ENCODE measurements around the gene KLHL29.

The KLHL29 gene

DNA sequence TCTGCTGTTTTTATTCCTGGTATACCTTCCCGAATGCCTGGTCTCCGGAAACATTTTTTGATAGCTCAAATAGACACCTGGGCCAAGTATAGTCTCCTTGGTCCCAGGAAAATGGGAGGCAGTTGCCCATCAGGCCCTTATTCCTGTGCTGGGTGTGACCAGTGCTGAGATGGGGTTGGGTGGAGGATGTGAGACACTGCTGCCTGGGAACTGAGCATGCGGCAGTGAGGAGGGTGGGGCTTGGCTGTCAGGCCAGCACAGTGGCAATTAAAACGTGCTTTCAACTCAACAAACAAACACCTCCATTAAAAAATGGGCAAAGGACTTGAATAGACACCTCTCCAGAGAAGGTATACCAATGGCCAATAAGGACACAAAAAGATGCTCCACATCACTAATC lies 12.5 kb downstream of the KLHL29 start:
- DNase-seq (ENCODE audit: low read depth), result no peak

DNA sequence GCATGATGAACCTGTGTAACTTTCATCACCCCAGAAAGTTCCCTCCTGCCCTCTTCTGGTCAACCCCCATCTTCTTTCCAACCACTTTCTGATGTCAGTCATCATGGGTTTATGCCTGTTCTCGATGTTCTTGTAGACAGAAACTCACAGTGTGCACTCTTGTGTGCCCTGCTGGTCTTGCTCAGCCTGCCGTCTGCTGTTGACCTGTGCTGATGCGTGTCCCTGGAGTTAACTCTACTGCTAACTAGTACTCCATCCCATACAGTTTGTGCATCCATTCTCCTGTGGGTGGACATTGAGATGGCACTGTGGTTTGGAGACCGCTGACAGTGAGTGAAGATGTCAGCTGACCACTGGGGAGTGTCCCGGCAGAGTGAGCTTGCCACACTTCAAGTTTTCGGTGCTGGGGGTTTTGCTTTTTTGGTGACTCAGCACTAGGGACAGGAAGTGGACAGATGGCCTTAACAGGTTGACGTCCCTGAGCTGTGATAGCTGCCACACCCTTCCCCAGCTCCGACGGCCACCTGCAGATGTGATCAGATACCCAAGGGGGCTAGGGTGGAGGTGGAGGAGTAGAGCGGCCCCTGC lies 14.8 kb downstream of the KLHL29 start:
- no peak for DNase-seq (ENCODE audit: low read depth)

DNA sequence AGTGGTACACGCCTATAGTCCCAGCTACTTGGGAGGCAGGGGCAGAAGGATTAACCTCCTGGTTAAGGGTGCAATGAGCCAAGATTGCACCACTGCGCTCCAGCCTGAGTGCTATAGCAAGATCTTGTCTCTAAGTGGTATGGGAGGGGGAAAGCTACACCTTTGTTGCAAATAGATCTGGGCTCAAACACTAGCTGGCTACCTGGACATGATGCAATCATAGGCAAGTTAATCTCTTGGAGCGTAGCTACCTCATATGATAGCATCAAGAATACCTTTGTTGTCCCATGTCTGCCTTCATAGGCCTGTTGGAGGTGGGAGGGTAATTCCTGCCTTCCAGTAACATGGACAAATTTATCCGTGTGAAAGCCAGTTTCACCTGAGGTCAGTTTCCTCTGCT lies 15.7 kb downstream of the KLHL29 start:
- no peak for DNase-seq (ENCODE audit: low read depth)

DNA sequence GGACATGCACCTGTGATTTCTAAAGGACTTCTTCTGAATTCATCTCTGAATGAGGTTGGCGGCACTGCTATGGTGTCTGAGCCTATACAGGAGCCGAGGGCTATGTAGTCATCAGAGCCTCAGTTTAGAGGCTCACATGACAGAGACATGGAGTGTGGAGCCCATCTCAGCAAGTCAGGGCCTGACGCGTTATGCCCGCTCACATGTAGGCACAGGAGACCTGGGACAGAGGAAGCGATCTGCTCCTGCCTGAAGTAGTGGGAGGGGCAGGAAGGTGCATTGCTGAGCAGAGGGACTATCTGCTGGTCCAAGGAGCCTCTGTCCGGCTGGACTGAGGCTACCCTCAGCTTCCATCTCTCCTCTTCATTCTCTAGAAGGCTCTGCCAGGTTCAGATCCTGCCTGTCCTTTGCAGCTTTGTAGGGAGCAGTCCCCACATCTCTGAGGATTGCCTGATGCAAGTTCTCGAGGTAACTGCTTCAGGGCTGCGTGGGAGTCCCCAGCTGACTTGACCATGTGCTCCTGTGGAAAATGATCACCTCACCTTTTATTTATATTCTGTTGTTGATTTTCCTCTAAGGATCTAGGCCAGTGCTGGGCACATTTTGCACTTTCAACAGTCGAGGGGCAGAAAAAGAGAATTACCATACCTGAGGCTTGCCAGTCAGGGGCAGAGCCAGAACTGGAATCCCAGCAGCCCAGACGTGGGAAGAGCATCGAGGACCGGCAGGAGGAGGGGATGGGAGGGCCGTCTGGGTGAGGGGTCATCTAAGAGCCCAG lies 16.6 kb downstream of the KLHL29 start:
- DNase-seq (ENCODE audit: low read depth), result no peak

DNA sequence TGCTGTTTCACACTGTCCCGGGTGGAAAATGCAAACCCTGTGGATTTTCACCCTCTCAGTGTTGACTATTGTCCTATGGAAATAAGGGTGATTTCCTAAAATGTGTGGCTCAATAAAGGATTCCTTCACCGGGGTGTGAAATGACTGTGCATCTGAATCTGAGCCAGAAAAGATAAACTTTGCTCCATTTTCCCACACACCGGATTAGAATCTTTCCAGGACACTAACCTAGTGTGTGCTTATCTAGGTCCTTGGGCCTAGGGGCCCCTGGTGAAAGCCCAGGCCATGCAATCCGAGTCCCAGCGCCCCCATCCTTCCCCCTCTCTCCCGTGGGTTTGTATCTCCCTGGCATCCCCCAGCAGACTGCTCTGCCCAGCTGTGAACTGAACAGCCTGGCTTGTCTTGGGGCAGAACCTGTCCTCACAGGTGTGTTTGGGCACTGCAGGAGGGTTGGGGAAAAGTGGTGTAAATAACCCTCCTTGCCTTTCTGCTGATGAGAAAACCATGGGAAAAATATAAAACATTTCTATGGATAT lies 17.3 kb downstream of the KLHL29 start:
- no peak for DNase-seq (ENCODE audit: low read depth)

DNA sequence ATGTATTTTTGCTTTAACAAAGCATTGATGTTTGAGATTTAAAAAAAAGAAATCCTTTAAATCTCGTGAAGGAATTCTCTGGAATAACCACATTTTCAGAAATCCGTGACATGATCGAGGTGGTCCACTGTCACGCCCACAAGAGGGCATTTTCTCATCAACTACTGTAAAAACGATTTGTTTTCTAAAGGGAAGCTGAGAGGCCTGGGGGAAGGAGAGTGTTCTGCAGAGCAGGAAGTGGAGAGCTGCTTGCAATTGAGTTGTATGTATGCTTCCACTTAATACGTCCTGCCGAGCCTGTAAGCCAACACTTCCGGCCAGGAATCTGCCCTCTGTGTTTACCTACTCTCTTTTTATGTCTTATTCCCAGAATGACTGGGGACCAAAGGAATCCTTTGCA lies 19.4 kb downstream of the KLHL29 start:
- peak; percentile 86 for DNase-seq (ENCODE audit: low read depth)

DNA sequence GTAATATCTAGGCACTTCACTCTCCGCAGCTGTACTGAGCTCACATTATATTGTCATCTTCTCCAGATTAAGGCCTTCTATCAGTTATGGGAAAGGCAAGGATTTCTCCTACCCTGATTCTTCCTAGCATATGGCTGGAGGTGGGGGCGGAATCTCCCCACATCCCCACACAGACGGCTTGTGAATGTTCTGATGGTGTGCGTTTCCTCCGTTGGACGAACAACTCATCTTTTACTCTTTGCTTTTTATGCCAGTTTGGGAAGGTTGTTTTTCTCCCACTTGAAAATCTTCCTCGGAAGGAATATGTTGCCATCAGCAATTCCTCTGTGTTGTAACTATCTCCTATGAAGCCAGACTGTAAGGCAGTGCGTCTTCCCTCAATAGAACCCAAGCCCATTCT lies 24.3 kb downstream of the KLHL29 start:
- no peak for DNase-seq (ENCODE audit: low read depth)

DNA sequence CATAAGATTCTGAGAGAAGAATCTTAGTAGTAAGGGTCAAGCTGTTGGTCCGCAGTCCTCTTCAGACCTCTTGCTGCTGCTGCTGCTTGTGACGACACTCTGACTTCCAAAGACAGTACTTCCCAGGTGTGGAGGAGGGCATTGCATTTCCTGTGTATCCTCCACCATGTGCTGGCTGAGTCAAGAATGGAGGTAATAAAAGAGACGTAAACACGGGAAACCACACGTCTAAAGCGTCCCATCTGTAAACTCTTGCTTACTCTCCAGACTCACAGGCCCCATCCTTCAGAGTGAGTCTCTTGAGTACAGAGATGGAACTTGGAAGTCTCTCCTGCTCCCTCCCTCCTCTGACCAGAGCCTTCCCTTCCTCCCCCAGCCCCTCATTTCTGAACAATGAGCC lies 25.6 kb downstream of the KLHL29 start:
- peak; percentile 78 for DNase-seq (ENCODE audit: low read depth)

DNA sequence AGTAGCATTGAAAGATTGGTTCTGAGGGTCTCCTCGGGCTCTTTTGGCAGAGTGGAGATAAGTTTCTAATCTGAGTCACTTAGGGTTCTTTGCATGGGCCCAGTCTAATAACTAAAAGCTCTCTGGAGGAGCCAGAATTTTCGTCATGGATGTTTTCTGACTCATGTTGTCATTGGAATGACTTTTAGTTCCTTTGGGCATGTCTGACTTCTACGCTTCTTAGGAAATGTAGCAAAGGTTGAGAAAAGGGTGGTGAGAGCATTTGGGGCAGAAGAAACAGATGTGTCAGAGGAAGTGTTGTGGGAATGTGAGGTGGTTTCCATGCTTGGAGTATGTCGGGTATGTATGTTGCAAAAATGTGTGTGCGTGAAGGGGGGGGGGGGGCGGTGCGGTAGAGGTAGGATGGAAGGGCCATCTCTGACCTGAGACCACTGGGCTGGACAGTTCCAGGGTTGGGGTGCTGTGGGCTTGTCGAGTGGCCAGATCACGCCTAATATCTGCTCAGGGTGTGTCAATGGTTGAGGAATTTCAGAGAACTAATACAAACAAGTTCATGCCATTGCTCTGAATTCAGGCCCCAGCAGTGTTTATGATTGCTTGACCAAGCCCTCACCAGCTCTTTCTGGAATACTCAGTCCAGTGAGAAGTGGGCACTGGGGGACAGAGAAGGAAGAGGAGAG lies 26.9 kb downstream of the KLHL29 start:
- DNase-seq (ENCODE audit: low read depth), result peak; percentile 94

DNA sequence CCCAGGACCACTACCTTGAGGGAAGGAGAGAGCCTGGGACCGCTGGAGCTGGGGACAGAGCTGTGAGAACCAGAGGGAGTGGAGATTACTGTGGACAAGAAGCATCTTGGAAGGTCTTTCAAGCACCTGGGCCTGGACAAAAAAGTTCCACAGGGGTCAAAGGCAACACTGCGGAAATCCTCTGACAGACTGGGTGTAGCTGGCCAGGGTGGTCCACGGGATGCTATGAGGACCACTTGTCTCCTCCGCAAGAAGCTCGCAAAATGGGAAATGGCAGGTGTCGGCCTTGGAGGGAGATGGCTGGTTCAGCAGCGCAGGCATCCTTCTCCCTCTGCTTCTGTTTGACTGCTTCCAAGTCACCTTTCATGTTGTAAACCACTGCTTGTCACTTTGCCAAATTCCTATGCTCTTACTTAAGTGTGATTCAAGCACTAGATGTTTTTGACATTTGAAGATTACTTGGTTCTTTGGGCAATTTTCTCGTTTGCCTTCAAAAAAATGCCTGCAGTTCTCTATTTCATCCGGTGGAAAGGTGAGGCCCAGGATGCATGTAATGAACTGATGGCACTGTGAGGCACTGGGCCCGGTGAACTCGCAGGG lies 27.7 kb downstream of the KLHL29 start:
- DNase-seq (ENCODE audit: low read depth), result peak; percentile 87

DNA sequence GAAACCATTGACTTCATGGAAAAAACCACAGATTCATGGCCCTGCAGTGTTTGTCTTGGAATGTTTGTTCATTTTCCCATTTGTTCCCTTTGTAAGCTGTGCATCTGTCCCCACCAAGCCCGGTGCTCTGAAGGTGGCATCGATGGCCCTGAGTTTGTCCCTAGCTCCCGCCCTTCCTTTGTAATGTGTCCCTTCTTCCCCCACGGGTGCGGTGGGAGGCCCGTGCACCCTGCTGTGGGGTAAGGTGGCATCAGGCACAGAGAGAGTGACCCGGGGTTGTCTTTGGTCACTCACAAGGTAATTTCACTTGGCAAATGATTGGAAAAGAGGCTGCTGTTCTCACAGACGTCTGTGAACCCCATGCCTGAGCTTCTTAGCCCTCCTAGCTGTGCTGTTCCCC lies 28.7 kb downstream of the KLHL29 start:
- DNase-seq (ENCODE audit: low read depth), result no peak

DNA sequence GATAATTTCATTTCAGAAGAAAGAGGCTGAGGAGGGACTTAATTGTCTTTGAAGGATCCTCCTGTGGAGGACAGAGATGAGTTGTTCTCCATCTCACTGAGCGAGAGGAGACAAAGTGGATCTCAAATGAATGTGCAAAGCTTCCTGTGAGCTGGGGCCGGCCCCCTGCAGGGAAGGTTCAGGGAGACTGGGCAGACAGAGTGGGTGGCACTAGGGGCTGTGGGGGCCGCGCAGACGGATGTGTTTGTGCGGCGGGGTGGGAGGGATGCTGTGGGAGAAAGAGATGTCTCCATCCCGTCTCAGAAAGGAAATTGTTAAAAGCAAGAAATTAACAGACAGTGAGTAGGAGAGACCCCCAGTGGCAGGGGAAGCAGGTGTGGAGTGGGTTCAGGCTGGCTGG lies 29.1 kb downstream of the KLHL29 start:
- no peak for DNase-seq (ENCODE audit: low read depth)

DNA sequence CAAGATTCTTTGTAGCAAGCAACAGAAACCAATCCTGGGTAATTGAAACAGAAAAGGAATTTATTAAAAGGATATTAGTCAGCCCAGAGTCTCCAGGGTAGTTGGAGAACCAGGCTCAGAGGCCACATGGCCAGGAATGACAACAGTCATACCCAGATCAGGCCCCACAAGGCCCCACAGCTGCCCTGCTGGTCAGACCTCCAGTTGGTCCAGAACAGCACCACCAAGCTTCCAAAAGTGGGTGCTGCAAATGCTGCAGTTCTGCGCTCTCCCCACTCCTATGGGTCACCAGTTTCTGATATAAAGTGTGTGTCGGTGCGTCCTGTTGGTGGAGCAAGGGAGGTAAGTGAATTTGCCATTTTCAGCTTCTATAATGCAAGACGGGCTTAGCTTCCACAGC lies 29.9 kb downstream of the KLHL29 start:
- peak; percentile 78 for DNase-seq (ENCODE audit: low read depth)

DNA sequence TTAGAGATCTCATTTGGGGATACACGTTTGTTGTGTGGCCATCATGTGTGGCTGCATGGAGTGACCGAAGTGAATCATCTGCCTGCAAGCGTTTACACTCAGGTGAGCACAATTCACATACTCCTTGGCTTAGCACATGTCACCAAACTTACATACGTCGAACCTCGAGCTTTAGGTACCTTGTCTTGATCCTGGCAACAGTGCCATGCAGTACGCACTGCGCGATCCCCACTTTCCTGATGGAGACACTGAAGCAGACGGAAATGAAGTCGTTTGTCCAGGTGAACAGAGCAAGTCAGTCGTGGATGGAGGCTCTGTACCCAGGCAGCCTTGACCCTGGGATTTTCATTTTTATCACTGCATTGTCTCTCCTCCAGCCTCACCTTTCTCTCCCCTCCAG lies 32.3 kb downstream of the KLHL29 start:
- DNase-seq (ENCODE audit: low read depth), result no peak

DNA sequence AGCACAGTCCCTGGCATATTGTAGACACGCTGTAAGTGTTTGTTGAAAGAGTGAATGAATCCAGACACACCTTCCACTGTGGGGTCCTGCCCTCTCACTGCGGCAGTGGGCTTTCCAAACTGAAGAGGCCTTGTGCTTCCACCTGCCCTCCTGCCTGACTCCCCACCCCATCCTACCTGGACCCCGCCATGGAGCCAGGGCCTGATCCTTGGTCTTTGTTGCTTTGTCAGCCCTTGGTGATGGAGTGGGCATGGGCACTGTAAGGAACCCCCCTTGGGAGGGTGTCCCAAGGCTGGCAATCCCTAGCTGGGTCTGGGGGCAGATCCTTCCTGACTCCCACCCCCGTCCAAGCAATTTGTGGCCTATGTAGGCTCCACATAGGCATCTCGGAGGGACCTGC lies 33.1 kb downstream of the KLHL29 start:
- no peak for DNase-seq (ENCODE audit: low read depth)

DNA sequence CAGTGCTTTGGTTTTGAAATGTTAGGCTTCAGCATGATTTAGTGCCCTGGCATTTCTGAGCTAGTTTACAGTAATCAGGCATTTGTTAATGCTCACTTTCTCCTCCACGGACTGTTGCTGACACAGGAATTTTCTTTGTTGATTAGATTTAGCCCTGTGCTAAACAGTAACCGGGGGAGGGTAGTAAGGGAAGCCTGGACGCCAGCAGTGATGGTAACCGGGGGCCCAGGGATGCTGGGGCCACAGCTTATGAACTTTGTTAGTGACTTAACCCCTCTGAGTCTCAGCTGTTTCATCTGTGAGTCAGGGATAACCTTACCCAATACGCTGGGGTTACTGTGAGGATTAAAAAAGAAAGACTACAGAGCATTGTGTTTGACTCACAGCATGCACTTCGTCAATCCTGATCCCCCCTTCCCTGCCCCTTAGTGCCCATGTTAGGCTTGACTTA lies 33.5 kb downstream of the KLHL29 start:
- peak; percentile 86 for DNase-seq (ENCODE audit: low read depth)

DNA sequence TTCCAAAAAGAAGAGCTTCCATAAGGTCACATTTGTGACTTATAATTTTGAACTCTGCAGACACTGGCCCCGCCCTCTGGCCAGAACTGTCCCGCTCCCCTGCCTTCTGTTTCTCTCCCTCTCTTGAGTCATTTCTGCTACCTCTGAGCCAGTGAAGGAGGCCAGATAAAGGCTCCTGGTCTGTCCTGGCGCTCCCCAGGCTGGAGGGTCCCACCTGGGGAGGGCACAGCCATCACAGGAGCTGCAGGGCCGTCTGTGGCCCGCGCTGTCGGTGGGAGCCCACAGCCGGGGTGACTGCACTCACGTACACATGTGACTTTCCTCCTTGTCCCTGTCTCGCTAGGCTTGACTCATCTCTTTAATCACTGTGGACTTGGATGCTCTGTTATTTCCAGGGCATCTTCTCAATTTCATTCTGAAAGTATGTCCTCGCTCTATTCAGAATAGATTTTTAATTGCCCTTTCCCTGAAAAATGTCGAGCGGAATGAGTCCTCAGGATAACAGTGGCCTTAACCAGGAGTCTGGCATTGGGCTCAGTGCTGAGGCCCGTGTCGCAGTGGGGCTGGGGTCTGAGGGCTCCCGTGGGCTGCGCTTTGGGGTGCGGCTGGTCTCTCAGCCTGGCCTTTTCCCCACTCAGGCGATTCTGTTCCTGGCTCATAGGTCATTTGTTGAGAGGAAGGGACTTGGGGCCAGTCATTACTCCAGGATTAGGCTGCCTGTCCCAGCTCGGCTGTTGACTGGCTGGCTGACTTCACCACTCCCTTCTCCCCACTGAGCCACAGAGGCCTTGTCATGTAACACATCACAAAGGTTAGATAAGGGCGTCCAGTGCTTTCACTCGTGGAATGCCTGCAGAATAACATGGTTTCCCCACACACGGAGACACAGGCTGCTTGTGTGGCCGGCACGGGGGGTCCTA lies 34.5 kb downstream of the KLHL29 start:
- DNase-seq (ENCODE audit: low read depth), result peak; percentile 37

DNA sequence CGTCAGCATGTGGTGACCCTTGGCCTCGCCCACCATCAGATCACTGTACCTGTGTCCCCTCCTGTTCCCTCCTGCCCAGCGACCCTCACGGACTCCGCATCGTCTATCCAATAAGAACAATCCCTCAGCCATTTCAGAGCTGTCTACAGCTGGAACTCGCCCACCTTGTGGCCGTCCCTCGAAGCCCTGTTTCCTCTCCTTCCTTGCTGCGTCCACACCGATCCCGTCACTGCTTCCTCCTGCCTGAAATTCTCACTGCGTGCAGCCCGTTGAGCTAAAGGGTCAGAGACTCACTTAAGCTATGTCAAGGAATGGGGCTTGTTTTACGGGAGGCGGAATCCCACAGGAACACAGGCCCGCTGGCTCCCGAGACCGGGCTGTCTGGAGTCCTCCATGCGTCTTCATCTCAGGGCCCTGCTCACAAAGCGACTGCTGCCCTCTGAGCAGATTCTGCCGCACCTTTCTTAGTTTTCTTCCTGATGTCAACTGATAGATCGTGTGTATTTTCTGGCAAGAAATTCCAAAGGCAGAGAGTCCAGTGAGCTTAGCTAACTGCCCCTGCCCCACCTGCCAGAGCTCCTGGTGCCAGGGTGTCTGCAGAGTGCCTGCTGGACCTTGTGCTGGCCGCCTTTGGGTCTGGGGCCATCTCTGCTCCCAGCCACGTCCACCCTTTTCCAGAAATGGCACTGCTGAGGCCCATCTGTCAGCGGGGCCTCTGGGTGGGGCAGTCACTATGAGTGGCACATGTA lies 35.3 kb downstream of the KLHL29 start:
- DNase-seq (ENCODE audit: low read depth), result no peak

DNA sequence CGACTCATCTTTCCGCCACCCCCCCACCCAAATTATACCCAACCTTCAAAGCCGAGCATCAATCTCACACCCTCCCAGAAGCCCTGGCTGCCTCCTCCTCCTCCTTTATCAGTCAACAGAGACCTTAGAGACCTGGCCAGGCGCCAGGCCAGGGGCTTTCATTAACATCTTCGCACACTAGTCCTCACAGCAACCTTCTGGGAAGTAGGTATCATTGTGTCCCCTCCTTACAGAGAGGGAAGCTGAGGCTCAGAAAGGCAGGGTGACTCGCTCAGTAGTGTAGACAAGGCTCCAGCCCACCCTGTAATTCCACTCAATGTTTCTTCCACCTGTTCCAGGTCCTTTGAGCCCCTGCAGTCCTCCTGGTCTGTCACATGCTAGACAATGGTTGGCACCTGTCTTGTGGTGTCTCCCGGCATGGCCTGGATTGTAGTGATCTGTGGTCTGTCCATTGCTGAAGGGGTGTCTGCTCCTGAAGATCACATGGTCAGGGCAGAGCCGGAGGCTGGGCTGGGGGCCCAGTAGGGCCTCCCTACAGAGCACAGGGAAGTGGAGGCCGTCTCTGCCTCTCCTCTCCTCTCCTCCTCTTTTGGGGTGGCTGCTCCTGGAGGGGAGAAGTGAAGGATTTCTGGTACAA lies 36.0 kb downstream of the KLHL29 start:
- no peak for DNase-seq (ENCODE audit: low read depth)
